Measurements from ENCODE around the gene WNT4. TPM values are rescaled to one million over a fixed set of nuclear protein-coding genes. Genes with fewer than 3 reads are reported as not detected.

WNT4 gene
- total RNA-seq, 2 donors from 2014 or later, result 3.0 to 3.4 TPM

DNA sequence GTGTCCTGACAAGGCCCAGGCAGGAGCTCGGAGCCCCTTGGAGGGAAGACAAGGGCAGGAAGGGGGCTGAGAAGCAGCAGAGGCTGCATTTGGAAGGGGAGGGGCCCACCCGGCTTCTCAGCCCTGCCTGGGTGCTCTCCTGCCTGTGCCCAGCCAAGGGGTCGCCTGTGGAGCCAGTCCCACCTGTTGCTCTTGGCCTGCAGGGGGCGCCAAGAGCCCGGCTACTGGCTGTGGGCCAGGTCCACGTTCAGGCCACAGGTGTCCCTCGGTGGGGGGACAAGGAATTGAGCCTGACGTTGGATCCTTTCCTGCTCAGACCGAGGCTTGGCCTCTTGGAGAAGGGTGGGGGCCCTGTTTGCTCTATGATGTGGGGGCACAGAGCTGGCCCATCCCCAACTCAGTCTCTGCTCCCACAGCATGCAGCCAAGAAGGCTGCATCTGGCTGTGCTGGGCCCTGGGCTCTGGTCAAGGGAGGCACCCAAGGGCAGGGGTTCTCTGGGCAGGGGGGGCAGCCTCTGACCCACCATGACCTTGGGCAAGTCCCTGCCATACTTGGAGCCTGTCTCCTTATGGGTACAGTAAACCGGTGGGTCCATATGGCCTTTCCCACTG is 10.9 kb downstream of the WNT4 start:
- Histone ChIP-seq H3K27ac (no peak overlapping the region), H3K27me3 (replicated peaks; ENCODE audit: insufficient read depth) (no peaks in the 10 kb centered on the region), H3K9me3 (no peaks in the 10 kb centered on the region), H3K4me1 (replicated peaks) (no peaks in the 10 kb centered on the region), H3K36me3 (no peaks in the 10 kb centered on the region), H3K4me3 (no peak overlapping the region)
- TF ChIP-seq POLR2A (IDR thresholded peaks at IDR 0.05), result no peak
- TF ChIP-seq, protein P1, sequence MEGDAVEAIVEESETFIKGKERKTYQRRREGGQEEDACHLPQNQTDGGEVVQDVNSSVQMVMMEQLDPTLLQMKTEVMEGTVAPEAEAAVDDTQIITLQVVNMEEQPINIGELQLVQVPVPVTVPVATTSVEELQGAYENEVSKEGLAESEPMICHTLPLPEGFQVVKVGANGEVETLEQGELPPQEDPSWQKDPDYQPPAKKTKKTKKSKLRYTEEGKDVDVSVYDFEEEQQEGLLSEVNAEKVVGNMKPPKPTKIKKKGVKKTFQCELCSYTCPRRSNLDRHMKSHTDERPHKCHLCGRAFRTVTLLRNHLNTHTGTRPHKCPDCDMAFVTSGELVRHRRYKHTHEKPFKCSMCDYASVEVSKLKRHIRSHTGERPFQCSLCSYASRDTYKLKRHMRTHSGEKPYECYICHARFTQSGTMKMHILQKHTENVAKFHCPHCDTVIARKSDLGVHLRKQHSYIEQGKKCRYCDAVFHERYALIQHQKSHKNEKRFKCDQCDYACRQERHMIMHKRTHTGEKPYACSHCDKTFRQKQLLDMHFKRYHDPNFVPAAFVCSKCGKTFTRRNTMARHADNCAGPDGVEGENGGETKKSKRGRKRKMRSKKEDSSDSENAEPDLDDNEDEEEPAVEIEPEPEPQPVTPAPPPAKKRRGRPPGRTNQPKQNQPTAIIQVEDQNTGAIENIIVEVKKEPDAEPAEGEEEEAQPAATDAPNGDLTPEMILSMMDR (IDR thresholded peaks at IDR 0.05), result peak; percentile 66 to 87 (median 83)
- TF ChIP-seq POLR2AphosphoS5 (IDR thresholded peaks at IDR 0.05), result no peak
- intact Hi-C loops (cut with DNase I), result no loop called here
- peak; percentile 40 for DNase-seq (ENCODE audit: low spot score)
- 21% methylated on average over 10 of the region's 10 CpGs for WGBS

DNA sequence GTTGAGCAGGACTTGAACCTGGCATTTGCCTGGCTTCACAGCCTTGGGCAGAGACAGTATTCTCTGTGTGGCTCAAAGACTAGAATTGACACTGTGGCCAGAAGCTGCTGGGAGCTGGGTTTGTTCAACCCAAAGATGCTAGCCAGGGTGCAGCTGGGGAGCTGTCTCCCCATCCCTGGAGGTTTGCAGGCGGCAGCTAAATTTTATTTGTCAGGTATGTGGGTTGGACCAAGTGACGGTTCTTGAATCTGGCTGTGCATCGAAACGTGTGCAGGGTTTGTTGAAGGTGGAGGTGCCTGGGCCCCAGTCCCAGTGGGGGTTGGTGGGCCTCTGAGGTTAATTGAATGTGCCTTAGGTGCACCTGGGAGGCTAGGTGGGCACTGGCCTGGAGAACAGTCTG is 11.8 kb downstream of the WNT4 start:
- Histone ChIP-seq H3K36me3 (no peaks in the 10 kb centered on the region), H3K27ac (no peak overlapping the region), H3K4me3 (no peak overlapping the region), H3K9me3 (no peaks in the 10 kb centered on the region), H3K27me3 (replicated peaks; ENCODE audit: insufficient read depth) (no peaks in the 10 kb centered on the region), H3K4me1 (replicated peaks) (no peaks in the 10 kb centered on the region)
- WGBS, result 87% methylated on average over 4 of the region's 4 CpGs
- no peak for TF ChIP-seq POLR2AphosphoS5 (IDR thresholded peaks at IDR 0.05)
- TF ChIP-seq, protein P1 (IDR thresholded peaks at IDR 0.05), result no peak
- TF ChIP-seq POLR2A (IDR thresholded peaks at IDR 0.05), result no peak
- DNase-seq (ENCODE audit: low spot score), result no peak
- intact Hi-C loops (cut with DNase I), result no loop called here

DNA sequence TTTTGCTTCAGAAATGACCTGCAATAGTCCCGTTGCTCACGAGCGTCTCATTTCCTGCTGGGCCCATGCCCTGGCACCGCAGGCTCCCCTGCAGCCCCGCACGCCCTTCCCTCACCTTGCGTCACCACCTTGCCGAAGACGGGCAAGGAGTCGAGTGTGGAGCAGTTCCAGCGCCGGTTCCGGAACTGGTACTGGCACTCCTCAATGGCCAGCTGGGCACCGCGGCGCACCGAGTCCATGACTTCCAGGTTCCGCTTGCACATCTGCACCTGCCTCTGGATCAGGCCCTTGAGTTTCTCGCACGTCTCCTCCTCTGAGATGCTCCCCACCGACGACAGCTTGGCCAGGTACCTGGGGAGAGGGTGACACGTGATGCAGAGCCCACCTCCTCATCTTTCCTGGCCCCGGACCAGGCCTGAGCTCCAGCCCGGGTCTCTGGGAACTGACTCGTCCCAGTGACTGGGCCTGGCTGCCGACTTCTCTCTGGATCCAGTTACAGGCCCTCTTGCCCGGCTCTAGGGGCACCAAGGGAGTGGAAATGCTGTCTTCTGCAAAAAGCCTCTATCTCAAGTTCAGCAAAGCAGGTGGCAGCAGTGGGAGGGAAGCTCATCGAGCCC is 13.3 kb downstream of the WNT4 start:
- 90% methylated on average over 28 of the region's 29 CpGs for WGBS
- no peaks in the 10 kb centered on the region for H3K4me1 ChIP-seq (replicated peaks)
- H3K4me3 ChIP-seq, result no peak overlapping the region
- no peak for TF ChIP-seq POLR2A (IDR thresholded peaks at IDR 0.05)
- TF ChIP-seq, protein P1 (IDR thresholded peaks at IDR 0.05), result no peak
- no peak for TF ChIP-seq POLR2AphosphoS5 (IDR thresholded peaks at IDR 0.05)
- no peaks in the 10 kb centered on the region for H3K27me3 ChIP-seq (replicated peaks; ENCODE audit: insufficient read depth)
- H3K27ac ChIP-seq, result no peak overlapping the region
- DNase-seq (ENCODE audit: low spot score), result no peak
- intact Hi-C loops (cut with DNase I), result no loop called here
- no peaks in the 10 kb centered on the region for H3K36me3 ChIP-seq
- no peaks in the 10 kb centered on the region for H3K9me3 ChIP-seq

DNA sequence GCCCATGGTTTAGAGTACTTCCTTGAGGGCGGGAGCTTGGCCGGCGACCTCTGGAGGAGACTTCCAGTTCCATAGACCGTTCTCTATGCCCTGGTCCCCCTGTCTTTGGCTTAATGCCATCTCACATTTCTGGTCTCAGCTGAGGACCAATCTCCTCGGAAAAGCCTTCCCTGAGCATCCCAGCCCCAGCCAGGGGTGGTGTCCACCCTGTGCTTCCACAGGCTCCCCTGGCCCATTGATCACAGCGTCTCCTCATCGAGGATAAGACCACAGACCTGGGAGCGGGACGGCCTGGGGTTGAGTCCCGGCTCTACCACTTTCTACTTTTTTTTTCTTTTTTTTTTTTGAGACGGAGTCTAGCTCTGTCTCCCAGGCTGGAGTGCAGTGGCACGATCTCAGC is 14.5 kb downstream of the WNT4 start:
- 75% methylated on average over 11 of the region's 12 CpGs for WGBS
- Histone ChIP-seq H3K36me3 (no peaks in the 10 kb centered on the region), H3K27ac (no peak overlapping the region), H3K4me3 (no peak overlapping the region), H3K27me3 (replicated peaks; ENCODE audit: insufficient read depth) (no peaks in the 10 kb centered on the region), H3K9me3 (no peaks in the 10 kb centered on the region), H3K4me1 (replicated peaks) (no peaks in the 10 kb centered on the region)
- no peak for DNase-seq (ENCODE audit: low spot score)
- TF ChIP-seq, protein P1 (IDR thresholded peaks at IDR 0.05), result no peak
- TF ChIP-seq POLR2A (IDR thresholded peaks at IDR 0.05), result no peak
- no peak for TF ChIP-seq POLR2AphosphoS5 (IDR thresholded peaks at IDR 0.05)
- intact Hi-C loops (cut with DNase I), result no loop called here

DNA sequence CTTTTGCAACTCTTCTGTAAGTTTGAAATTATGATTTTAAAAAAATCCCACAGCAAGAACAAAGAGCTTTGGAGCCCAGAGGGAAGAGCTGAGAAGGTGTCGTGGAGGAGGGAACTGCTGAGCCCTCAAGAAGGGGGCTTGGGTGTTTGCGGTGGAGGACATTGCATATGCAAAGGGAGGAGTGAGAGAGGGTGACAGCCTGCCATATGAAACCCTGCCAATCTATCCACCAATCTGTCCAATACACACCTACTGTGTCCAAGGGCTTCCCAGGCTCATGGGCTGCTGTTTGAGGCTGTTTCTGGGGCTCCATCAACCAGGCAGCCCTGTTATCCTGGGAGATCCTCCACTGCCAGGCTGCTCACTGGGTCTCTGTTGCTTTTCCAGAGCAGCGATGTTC is 15.2 kb downstream of the WNT4 start:
- 89% methylated on average over 3 of the region's 3 CpGs for WGBS
- Histone ChIP-seq H3K27ac (no peak overlapping the region), H3K4me1 (replicated peaks) (no peaks in the 10 kb centered on the region), H3K4me3 (no peak overlapping the region), H3K27me3 (replicated peaks; ENCODE audit: insufficient read depth) (no peaks in the 10 kb centered on the region), H3K9me3 (no peaks in the 10 kb centered on the region), H3K36me3 (no peaks in the 10 kb centered on the region)
- TF ChIP-seq POLR2A (IDR thresholded peaks at IDR 0.05) (no peak), POLR2AphosphoS5 (IDR thresholded peaks at IDR 0.05) (no peak)
- TF ChIP-seq, protein P1 (IDR thresholded peaks at IDR 0.05), result no peak
- DNase-seq (ENCODE audit: low spot score), result no peak
- intact Hi-C loops (cut with DNase I), result no loop called here

All from prostate gland (tissue), 2 donors.